H1 (cell line): ENCODE results near the gene RPRD1A. TPM values are rescaled to one million over a fixed set of nuclear protein-coding genes. Genes with fewer than 3 reads are reported as not detected.

Source experiments
- CTCF ChIA-PET: fragments of 300-600 bp; sonication (Branson Sonifier 250); formaldehyde crosslinking; loops from one replicate; lab custom pipeline; 2021; ENCODE audit not compliant: partially characterized antibody; lab: Charles Lee
- POLR2A ChIA-PET: fragments of 300-600 bp; sonication (Branson Sonifier 250); formaldehyde crosslinking; loops from one replicate; lab custom pipeline; 2021; ENCODE audit warnings: inconsistent platforms; ENCODE audit not compliant: partially characterized antibody; lab: Charles Lee
- DNase-seq, 2 experiments: peaks; one replicate each; pipeline versions ENCODE4 v3.0.0 to v3.0.0-alpha.2; 2010 to 2022; ENCODE audit warnings: low spot score in 2 of 2, low read depth in 1 of 2, mixed read lengths in 1 of 2
- FAIRE-seq: peaks from 2 replicates; lab custom pipeline; 2011; peaks lifted over from hg19 to GRCh38; lab: Jason Lieb, UNC
- H2AFZ ChIP-seq: 2 replicates; pipeline ENCODE4 v1.8.1; 2012; ENCODE audit warnings: low read length, inconsistent platforms
- H2AK5ac ChIP-seq: 2 replicates; pipeline ENCODE4 v1.6.1; 2013; ENCODE audit warnings: low read depth, low read length
- H2BK120ac ChIP-seq: replicated peaks from 2 replicates; pipeline ENCODE3; 2013; ENCODE audit warnings: low read depth, low read length, inconsistent platforms
- H2BK12ac ChIP-seq: 2 replicates; pipeline ENCODE4 v1.6.1; 2013; ENCODE audit warnings: low read depth, low read length
- H2BK15ac ChIP-seq: 2 replicates; pipeline ENCODE4 v1.6.1; 2013; ENCODE audit warnings: low read length
- H2BK20ac ChIP-seq: 2 replicates; pipeline ENCODE4 v1.6.1; 2013; ENCODE audit warnings: low read length
- H2BK5ac ChIP-seq: 2 replicates; pipeline ENCODE4 v1.6.1; 2013; ENCODE audit warnings: low read depth, low read length
- H3K14ac ChIP-seq: 2 replicates; pipeline ENCODE4 v1.6.1; 2013; ENCODE audit warnings: inconsistent platforms; ENCODE audit not compliant: insufficient read length
- H3K18ac ChIP-seq: 2 replicates; pipeline ENCODE4 v1.6.1; 2013; ENCODE audit warnings: low read length; ENCODE audit errors: extremely low read depth
- H3K23ac ChIP-seq: 2 replicates; pipeline ENCODE4 v1.6.1; 2013; ENCODE audit warnings: inconsistent platforms; ENCODE audit not compliant: insufficient read length
- H3K23me2 ChIP-seq: 2 replicates; pipeline ENCODE4 v1.6.1; 2013; ENCODE audit warnings: low read depth, low read length
- H3K27ac ChIP-seq: 2 replicates; pipeline ENCODE4 v1.6.1; 2011; ENCODE audit warnings: low read depth, low read length, inconsistent platforms
- H3K27me3 ChIP-seq, 4 experiments: replicated peaks in 1 of 4; 1 replicate in 1 of 4; 2 replicates in 3 of 4; pipeline versions ENCODE4 v1.6.1 to v1.8.1; 2011 to 2013; ENCODE audit warnings: low read length in 3 of 4, mild to moderate bottlenecking in 3 of 4, inconsistent platforms in 2 of 4, mixed read lengths in 2 of 4, moderate library complexity in 1 of 4; ENCODE audit not compliant: control insufficient read depth in 3 of 4, insufficient read depth in 3 of 4; ENCODE audit errors: extremely low read depth in 1 of 4
- H3K36me3 ChIP-seq, 4 experiments: 2 replicates each; pipeline versions ENCODE4 v1.6.1 to v1.8.1; 2011 to 2013; ENCODE audit warnings: mild to moderate bottlenecking in 4 of 4, low read length in 3 of 4, moderate library complexity in 2 of 4, control low read depth in 1 of 4, inconsistent platforms in 1 of 4; ENCODE audit not compliant: insufficient read depth in 4 of 4, control insufficient read depth in 2 of 4
- H3K4ac ChIP-seq: replicated peaks from 2 replicates; pipeline ENCODE3; 2013; ENCODE audit warnings: low read length, low read depth, mixed read lengths, inconsistent platforms; ENCODE audit not compliant: insufficient read length
- H3K4me1 ChIP-seq, 4 experiments: replicated peaks in 1 of 4; 1 replicate in 1 of 4; 2 replicates in 3 of 4; pipeline versions ENCODE4 v1.6.1 to v1.8.1; 2011 to 2013; ENCODE audit warnings: low read length in 3 of 4, inconsistent platforms in 2 of 4, mixed read lengths in 1 of 4; ENCODE audit not compliant: insufficient read depth in 4 of 4, control insufficient read depth in 3 of 4
- H3K4me2 ChIP-seq, 2 experiments: 2 replicates each; pipeline versions ENCODE4 v1.6.1 to v1.8.1; 2011 to 2013; ENCODE audit warnings: low read depth in 2 of 2, low read length in 2 of 2, control low read depth in 1 of 2, inconsistent platforms in 1 of 2, mild to moderate bottlenecking in 1 of 2; ENCODE audit not compliant: insufficient read depth in 1 of 2
- H3K4me3 ChIP-seq, 4 experiments: fragments of 200-600, 300-600 bp in 1 of 4; sonication (generic), shearing (Covaris generic), sonication (Bioruptor Twin) in 1 of 4; 2 replicates each; pipeline versions ENCODE4 v1.5.1 to v1.8.1; 2011 to 2016; ENCODE audit warnings: low read length in 4 of 4, low read depth in 3 of 4, control low read depth in 2 of 4, inconsistent platforms in 2 of 4, mild to moderate bottlenecking in 2 of 4, mixed read lengths in 1 of 4, moderate library complexity in 1 of 4; ENCODE audit not compliant: insufficient read depth in 2 of 4; ENCODE audit errors: extremely low read depth in 1 of 4
- H3K56ac ChIP-seq: replicated peaks from 2 replicates; pipeline ENCODE3; 2013; ENCODE audit warnings: low read depth, mild to moderate bottlenecking, mixed read lengths, low read length, inconsistent platforms; ENCODE audit not compliant: insufficient read length
- H3K79me1 ChIP-seq: 2 replicates; pipeline ENCODE4 v1.6.1; 2013; ENCODE audit warnings: low read depth, low read length, control low read depth
- H3K79me2 ChIP-seq, 2 experiments: 2 replicates each; pipeline versions ENCODE4 v1.6.1 to v1.8.1; 2012 to 2013; ENCODE audit warnings: low read length in 2 of 2, mild to moderate bottlenecking in 2 of 2, inconsistent platforms in 1 of 2; ENCODE audit not compliant: insufficient read depth in 2 of 2, control insufficient read depth in 1 of 2
- H3K9ac ChIP-seq, 4 experiments: replicated peaks in 1 of 4; 1 replicate in 1 of 4; 2 replicates in 3 of 4; pipeline versions ENCODE4 v1.6.1 to v1.8.1; 2011 to 2013; ENCODE audit warnings: low read depth in 3 of 4, low read length in 3 of 4, control low read depth in 2 of 4, mild to moderate bottlenecking in 2 of 4, moderate library complexity in 2 of 4, inconsistent platforms in 1 of 4; ENCODE audit errors: extremely low read depth in 1 of 4
- H3K9me3 ChIP-seq, 2 experiments: 2 replicates each; pipeline versions ENCODE4 v1.6.1 to v1.8.1; 2012 to 2013; ENCODE audit warnings: mild to moderate bottlenecking in 2 of 2, moderate library complexity in 2 of 2, control low read depth in 1 of 2, inconsistent platforms in 1 of 2, low read depth in 1 of 2, low read length in 1 of 2, mixed read lengths in 1 of 2; ENCODE audit not compliant: insufficient read depth in 2 of 2
- H4K20me1 ChIP-seq, 2 experiments: replicated peaks in 1 of 2; 2 replicates each; pipeline versions ENCODE3 to v1.8.1; 2011 to 2013; ENCODE audit warnings: inconsistent platforms in 2 of 2, low read length in 2 of 2, mild to moderate bottlenecking in 1 of 2; ENCODE audit not compliant: insufficient read depth in 2 of 2, control insufficient read depth in 1 of 2
- H4K5ac ChIP-seq: 2 replicates; pipeline ENCODE4 v1.6.1; 2013; ENCODE audit warnings: low read length, low read depth, mixed read lengths, inconsistent platforms; ENCODE audit not compliant: insufficient read length
- H4K8ac ChIP-seq: 2 replicates; pipeline ENCODE4 v1.8.0; 2013; ENCODE audit warnings: mild to moderate bottlenecking, moderate library complexity, low read length, inconsistent platforms; ENCODE audit not compliant: insufficient read depth; ENCODE audit errors: extremely low read depth
- H4K91ac ChIP-seq: replicated peaks from 2 replicates; pipeline ENCODE3; 2013; ENCODE audit warnings: low read length, mixed read lengths, inconsistent platforms; ENCODE audit not compliant: insufficient read length
- ASH2L ChIP-seq: fragments of 200-600, 300-600 bp; sonication (generic); IDR thresholded peaks from one replicate; pipeline ENCODE4 v1.7.1; 2017; ENCODE audit warnings: low read length
- HDAC2 ChIP-seq, 2 experiments: fragments of 300-600 bp in 1 of 2; sonication (generic) in 1 of 2; IDR thresholded peaks; 2 replicates each; pipeline ENCODE4 v1.6.1; 2011 to 2012; ENCODE audit warnings: low read depth in 2 of 2, low read length in 2 of 2, mild to moderate bottlenecking in 2 of 2, moderate library complexity in 2 of 2, borderline replicate concordance in 1 of 2, inconsistent platforms in 1 of 2
- POLR2A ChIP-seq, 2 experiments: IDR thresholded peaks; 1 replicate in 1 of 2; 2 replicates in 1 of 2; pipeline ENCODE4 v1.6.1; 2011; ENCODE audit warnings: low read depth in 2 of 2, low read length in 2 of 2, mild to moderate bottlenecking in 2 of 2; ENCODE audit errors: control extremely low read depth in 1 of 2
- POU5F1 ChIP-seq: IDR thresholded peaks from 2 replicates; pipeline ENCODE4 v1.6.1; 2011; ENCODE audit warnings: low read depth, mild to moderate bottlenecking, low read length, moderate library complexity
- WGBS, 2 experiments: shearing (Covaris generic) in 1 of 2; methylation state at CpG; one replicate each; pipeline versions ENCODE4 v1.1.6 to v1.1.7; 2013 to 2015; ENCODE audit warnings: low lambda C conversion rate in 2 of 2, mixed read lengths in 2 of 2, inconsistent platforms in 1 of 2, low coverage in 1 of 2, missing lambda C conversion rate in 1 of 2; ENCODE audit not compliant: insufficient replicate concordance in 2 of 2, insufficient coverage in 1 of 2, insufficient read length in 1 of 2; ENCODE audit errors: extremely low coverage in 1 of 2, missing lambda C conversion rate in 1 of 2; 5-methylcytosine and 5-hydroxymethylcytosine counted together
- polyA plus RNA-seq, 7 experiments: library from polyadenylated mRNA; depleted of rRNA in 3 of 7; stranded (reverse) in 5 of 7; unstranded in 2 of 7; fragments of >200 nt in 5 of 7; fragments of 200-250 nt in 2 of 7; gene quantifications; 1 replicate in 5 of 7; 2 replicates in 1 of 7; 4 replicates in 1 of 7; pipeline versions ENCODE4 v1.2.1 to v1.2.3, GENCODE V29; 2011 to 2013; ENCODE audit warnings: missing spikeins in 2 of 7, mixed read lengths in 2 of 7
- total RNA-seq: library from RNA; stranded (reverse); fragmentation: NEBNext Ultra II Directional; extraction: Animal tissue kit (Norgen Biotek cat#: 25700); gene quantifications from 2 replicates; pipeline ENCODE4 v1.2.1, GENCODE V29; 2021

RPRD1A gene
- total and polyA plus RNA-seq, 2 of the 8 experiments (the other 6 are each of a cell fraction or from before 2014, with no cell fraction given) = 40.5 to 106 TPM

- DNase-seq = no peak
- ChIA-PET CTCF (interaction anchor here (0.7 to 3.6 kb wide), 3 partner anchors 9 to 80 kb away, joined by 3 to 29 read pairs (median 11); no protein-coding TSS in a partner anchor), POLR2A (no interaction called here)
- Histone ChIP-seq H3K9me3 (no peaks in the 10 kb centered on the region), H3K36me3 (no peaks in the 10 kb centered on the region), H4K91ac (no peak overlapping the region), H3K27ac (no peak overlapping the region), H2AFZ (no peak overlapping the region), H3K56ac (no peak overlapping the region), H3K14ac (no peak overlapping the region), H2BK120ac (no peak overlapping the region), H3K4me1 (no peaks in the 10 kb centered on the region), H3K27me3 (no peaks in the 10 kb centered on the region), H3K23me2 (no peaks in the 10 kb centered on the region), H3K9ac (no peak overlapping the region), H3K79me1 (no peaks in the 10 kb centered on the region), H2BK15ac (no peak overlapping the region), H3K4me3 (no peak overlapping the region), H4K5ac (no peak overlapping the region), H3K23ac (no peak overlapping the region), H2BK5ac (no peak overlapping the region), H3K4ac (no peak overlapping the region), H2BK20ac (no peak overlapping the region), H4K20me1 (peaks cover 0 to 1% of the 10 kb centered on the region in 2 experiments), H2BK12ac (no peak overlapping the region), H3K79me2 (no peaks in the 10 kb centered on the region), H4K8ac (no peak overlapping the region), H3K4me2 (no peak overlapping the region), H2AK5ac (no peak overlapping the region), H3K18ac (no peak overlapping the region)
- WGBS, 2 experiments = 90 to 100% methylated on average over 1 to 3 of the region's 3 CpGs
- FAIRE-seq = no peak
- TF ChIP-seq HDAC2 (IDR thresholded peaks at IDR 0.05; ENCODE audit: borderline replicate concordance in 1 of 2, low read depth in 2 of 2, low read length in 2 of 2) (no peak), POU5F1 (no peak), ASH2L (no peak), POLR2A (IDR thresholded peaks at IDR 0.05; ENCODE audit: control extremely low read depth in 1 of 2, low read depth in 2 of 2, low read length in 2 of 2) (no peak)
Measured at GRCh38 chr18:36015629-36016028, 51.7 kb downstream of the RPRD1A start.
